Breast epithelium (tissue), 4 donors: ENCODE data around the gene ADSS2. TPM values are rescaled to one million over a fixed set of nuclear protein-coding genes. Genes with fewer than 3 reads are reported as not detected.

Experiments
- DNase-seq, 2 donors: peaks; one replicate each; pipeline ENCODE4 v3.0.0-alpha.2; 2019; ENCODE audit warnings: low spot score in 2 of 2
- H3K27ac ChIP-seq, 2 donors: fragments of 200-600 bp; sonication (generic) in 1 of 2; one replicate each; pipeline ENCODE4 v1.5.1; 2016 to 2019; ENCODE audit warnings: mild to moderate bottlenecking in 1 of 2
- H3K27me3 ChIP-seq, 2 donors: fragments of 200-600 bp; sonication (generic) in 1 of 2; one replicate each; pipeline versions ENCODE4 v1.5.1 to v1.6.0; 2017 to 2019; ENCODE audit warnings: control low read depth in 1 of 2, mild to moderate bottlenecking in 1 of 2
- H3K36me3 ChIP-seq: fragments of 200-600 bp; one replicate; pipeline ENCODE4 v1.5.1; 2019
- H3K4me1 ChIP-seq, 2 donors: fragments of 200-600 bp; sonication (generic); one replicate each; pipeline ENCODE4 v1.5.1; 2016 to 2019; ENCODE audit warnings: control low read depth in 1 of 2
- H3K4me3 ChIP-seq, 3 donors: fragments of 200-600 bp; sonication (generic); 1 replicate in 2 of 3; 2 replicates in 1 of 3; pipeline ENCODE4 v1.5.1; 2016 to 2019; ENCODE audit warnings: mild to moderate bottlenecking in 3 of 3, moderate library complexity in 2 of 3
- H3K9me3 ChIP-seq, 2 donors: fragments of 200-600 bp; sonication (generic) in 1 of 2; one replicate each; pipeline ENCODE4 v1.5.1; 2016 to 2019; ENCODE audit warnings: control low read depth in 1 of 2
- POLR2A ChIP-seq: fragments of 450-650 bp; IDR thresholded peaks from one replicate; pipeline ENCODE4 v1.6.1; 2016; ENCODE audit warnings: antibody characterized with exemption, mild to moderate bottlenecking, moderate library complexity
- POLR2AphosphoS5 ChIP-seq, 3 donors: sonication (generic); formaldehyde crosslinking; IDR thresholded peaks; one replicate each; pipeline ENCODE4 v1.6.1; 2017; ENCODE audit warnings: antibody characterized with exemption in 3 of 3
- intact Hi-C: fragments of 100-400 bp; cut with DNase I; formaldehyde crosslinking; loops from one replicate; pipeline ENCODE4 v1.15.1; 2023; ENCODE audit warnings: low total_unique reads
- total RNA-seq, 3 donors: library from RNA; depleted of rRNA; stranded (reverse); fragments of >200 nt; gene quantifications; one replicate each; pipeline ENCODE4 v1.1.0, GENCODE V29; 2016
- TF ChIP-seq, protein P1 (sequence below), 3 donors: fragments of 450-650 bp; IDR thresholded peaks; one replicate each; pipeline ENCODE4 v1.5.1; 2016 to 2017; ENCODE audit warnings: antibody characterized with exemption in 3 of 3, mild to moderate bottlenecking in 3 of 3, moderate library complexity in 3 of 3

Gene ADSS2
- total RNA-seq, 3 donors from 2014 or later = 26.9 to 66.6 (median 52.8) TPM

DNA sequence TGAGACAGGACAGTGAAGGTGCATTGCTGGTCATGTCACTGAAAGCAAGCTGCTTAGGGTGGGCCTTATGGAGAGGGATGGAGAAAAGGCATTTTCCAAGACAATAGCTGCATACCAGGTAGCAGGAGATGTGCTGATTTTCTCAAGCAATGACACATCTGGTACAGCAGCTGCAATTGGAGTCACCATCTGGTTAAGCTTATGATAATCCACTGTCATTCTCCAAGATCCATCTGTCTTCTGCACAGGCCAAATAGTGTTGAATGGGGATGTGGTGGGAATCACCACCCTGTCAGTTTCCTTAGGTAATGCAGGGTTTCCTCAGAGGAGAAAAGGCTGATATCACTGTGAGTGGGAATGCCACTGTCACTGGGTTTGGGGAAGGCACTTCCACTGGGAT is 54.6 kb downstream of the ADSS2 start:
- TF ChIP-seq POLR2AphosphoS5 (IDR thresholded peaks at IDR 0.05) (no peak), POLR2A (no peak)
- TF ChIP-seq, protein P1, sequence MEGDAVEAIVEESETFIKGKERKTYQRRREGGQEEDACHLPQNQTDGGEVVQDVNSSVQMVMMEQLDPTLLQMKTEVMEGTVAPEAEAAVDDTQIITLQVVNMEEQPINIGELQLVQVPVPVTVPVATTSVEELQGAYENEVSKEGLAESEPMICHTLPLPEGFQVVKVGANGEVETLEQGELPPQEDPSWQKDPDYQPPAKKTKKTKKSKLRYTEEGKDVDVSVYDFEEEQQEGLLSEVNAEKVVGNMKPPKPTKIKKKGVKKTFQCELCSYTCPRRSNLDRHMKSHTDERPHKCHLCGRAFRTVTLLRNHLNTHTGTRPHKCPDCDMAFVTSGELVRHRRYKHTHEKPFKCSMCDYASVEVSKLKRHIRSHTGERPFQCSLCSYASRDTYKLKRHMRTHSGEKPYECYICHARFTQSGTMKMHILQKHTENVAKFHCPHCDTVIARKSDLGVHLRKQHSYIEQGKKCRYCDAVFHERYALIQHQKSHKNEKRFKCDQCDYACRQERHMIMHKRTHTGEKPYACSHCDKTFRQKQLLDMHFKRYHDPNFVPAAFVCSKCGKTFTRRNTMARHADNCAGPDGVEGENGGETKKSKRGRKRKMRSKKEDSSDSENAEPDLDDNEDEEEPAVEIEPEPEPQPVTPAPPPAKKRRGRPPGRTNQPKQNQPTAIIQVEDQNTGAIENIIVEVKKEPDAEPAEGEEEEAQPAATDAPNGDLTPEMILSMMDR (IDR thresholded peaks at IDR 0.05) = no peak
- Histone ChIP-seq H3K4me1 (no peaks in the 10 kb centered on the region), H3K27me3 (no peaks in the 10 kb centered on the region), H3K9me3 (peaks cover 10 to 18% of the 10 kb centered on the region in 2 donors), H3K27ac (no peak overlapping the region), H3K4me3 (no peak overlapping the region), H3K36me3 (no peaks in the 10 kb centered on the region)
- DNase-seq = no peak
- intact Hi-C loops = no loop called here

DNA sequence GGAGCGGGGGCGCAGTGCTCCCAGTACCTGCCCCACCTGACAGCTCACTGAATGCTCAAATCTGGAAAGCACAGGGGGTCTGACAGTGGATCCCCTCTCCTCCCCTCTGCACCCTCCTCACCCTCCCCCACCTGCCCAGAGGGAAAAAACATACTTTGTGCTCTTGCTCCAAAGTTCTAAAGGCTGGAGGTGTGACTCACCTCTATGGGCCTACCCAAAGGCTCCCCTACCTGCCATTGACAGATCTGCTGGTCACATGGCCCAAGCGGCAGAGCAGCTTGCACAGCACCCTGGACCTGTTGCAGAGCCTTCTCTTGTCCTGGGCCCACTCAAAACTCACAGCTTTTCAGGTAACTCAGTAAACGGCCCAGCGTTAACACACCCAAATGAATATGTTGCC is 55.7 kb downstream of the ADSS2 start:
- intact Hi-C loops = no loop called here
- Histone ChIP-seq H3K9me3 (peaks cover 6 to 8% of the 10 kb centered on the region in 2 donors), H3K4me3 (no peak overlapping the region), H3K27me3 (no peaks in the 10 kb centered on the region), H3K36me3 (no peaks in the 10 kb centered on the region), H3K4me1 (no peaks in the 10 kb centered on the region), H3K27ac (no peak overlapping the region)
- no peak for DNase-seq
- TF ChIP-seq, protein P1 (IDR thresholded peaks at IDR 0.05) = no peak
- TF ChIP-seq POLR2AphosphoS5 (IDR thresholded peaks at IDR 0.05) (no peak), POLR2A (no peak)

DNA sequence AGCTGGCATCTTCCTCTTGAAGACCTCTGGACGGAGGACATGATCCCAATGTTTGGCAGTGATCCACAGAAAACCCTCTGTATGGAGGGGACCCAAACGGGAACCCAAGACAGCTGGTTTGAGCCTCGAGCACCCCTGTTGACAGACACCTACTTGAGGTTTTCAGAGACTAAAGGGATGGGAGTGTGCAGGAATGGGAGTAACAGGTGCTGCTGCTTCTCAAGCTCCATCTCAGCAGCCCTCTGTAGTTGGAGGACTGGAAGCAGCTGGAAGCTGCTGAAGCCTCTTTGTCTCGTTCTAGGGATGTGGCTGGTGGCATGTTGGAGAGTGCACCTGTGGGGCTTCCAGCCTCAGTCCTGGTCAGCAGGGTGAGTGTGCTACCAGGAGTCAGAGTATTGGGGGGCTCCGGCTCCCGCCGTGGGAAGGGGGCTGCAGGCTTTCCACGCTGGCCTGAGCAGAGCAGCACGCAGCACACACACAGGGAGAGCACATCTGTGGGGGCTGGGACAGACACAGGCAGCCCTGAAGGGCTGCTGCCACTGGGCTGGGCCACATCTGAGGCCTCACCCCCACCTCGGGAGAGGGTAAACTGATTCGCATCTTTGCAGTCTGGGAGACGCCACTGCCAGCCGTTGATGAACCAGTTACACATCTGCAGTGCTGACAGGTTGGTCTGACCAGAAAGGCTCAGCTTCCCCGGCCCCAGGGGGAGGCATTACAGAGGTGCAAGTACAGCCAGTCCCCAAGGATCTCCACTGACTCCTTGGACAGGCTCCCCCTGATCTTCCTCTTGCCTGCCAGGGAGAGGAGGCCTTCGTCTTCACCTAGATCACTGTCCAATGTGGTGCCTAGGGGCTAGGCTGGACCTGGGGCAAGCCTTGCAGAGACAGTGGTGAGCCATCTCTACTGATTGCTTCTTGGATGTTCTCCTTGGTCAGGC is 56.6 kb downstream of the ADSS2 start:
- no peaks in the 10 kb centered on the region for H3K9me3 ChIP-seq
- no peaks in the 10 kb centered on the region for H3K4me1 ChIP-seq
- DNase-seq = no peak
- intact Hi-C loops = no loop called here
- H3K27me3 ChIP-seq = no peaks in the 10 kb centered on the region
- H3K4me3 ChIP-seq = no peak overlapping the region
- H3K27ac ChIP-seq = peak overlapping the region in 1 of 2 donors; percentile 12
- TF ChIP-seq POLR2AphosphoS5 (IDR thresholded peaks at IDR 0.05) (no peak), POLR2A (no peak)
- TF ChIP-seq, protein P1 (IDR thresholded peaks at IDR 0.05) = no peak
- no peaks in the 10 kb centered on the region for H3K36me3 ChIP-seq

DNA sequence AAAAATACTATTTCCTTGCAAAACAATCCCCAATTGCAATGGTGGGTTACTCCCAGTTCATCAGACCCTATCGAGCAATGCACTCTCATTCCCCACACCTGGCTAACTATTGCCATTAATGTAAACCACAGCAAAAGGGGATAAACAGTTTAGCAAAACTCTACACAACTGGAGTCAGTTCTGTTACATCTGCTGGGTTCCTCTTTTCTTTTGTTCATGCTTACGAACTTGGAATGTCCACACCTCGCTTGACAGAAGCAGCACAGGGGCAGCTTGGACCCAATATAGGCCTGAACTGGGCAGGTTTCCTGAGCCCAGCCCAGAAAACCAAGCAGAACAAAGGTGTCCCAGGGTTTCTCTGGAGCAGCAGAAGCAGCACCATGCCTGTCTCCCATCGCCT is 57.4 kb downstream of the ADSS2 start:
- DNase-seq = no peak
- Histone ChIP-seq H3K4me3 (no peak overlapping the region), H3K9me3 (no peaks in the 10 kb centered on the region), H3K27ac (no peak overlapping the region), H3K36me3 (no peaks in the 10 kb centered on the region), H3K27me3 (no peaks in the 10 kb centered on the region), H3K4me1 (no peaks in the 10 kb centered on the region)
- intact Hi-C loops = no loop called here
- TF ChIP-seq POLR2A (no peak), POLR2AphosphoS5 (IDR thresholded peaks at IDR 0.05) (no peak)
- TF ChIP-seq, protein P1 (IDR thresholded peaks at IDR 0.05) = no peak

DNA sequence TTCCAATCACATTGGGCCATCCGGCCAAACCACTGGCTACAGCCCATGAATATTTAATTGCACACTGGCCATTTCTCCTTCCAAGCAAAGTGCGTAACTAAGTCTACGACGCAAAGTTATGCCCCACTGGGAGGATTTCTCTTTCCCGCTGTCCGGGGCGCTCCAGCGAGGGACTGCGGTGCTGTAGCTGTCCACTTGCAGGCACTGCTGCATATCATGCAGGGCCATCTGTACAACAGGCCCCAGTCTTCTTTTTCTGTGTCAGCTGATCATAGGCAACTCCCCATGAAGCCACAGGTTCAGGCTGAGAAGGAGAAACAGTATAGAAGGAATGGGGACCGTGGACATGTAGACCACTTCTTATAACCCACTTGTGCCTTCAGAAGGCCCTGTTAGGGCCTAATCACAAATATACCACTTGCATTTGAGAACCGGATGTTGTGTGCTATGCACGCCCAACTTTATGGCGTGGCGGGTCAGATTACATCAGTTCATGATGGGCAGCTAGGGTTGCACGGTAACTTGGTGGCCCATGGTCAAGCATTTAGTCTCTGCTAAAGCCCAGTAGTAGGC is 58.0 kb downstream of the ADSS2 start:
- intact Hi-C loops = no loop called here
- H3K4me3 ChIP-seq = no peak overlapping the region
- H3K27me3 ChIP-seq = no peaks in the 10 kb centered on the region
- no peaks in the 10 kb centered on the region for H3K36me3 ChIP-seq
- H3K9me3 ChIP-seq = no peaks in the 10 kb centered on the region
- no peak for DNase-seq
- H3K27ac ChIP-seq = no peak overlapping the region
- TF ChIP-seq, protein P1 (IDR thresholded peaks at IDR 0.05) = no peak
- TF ChIP-seq POLR2AphosphoS5 (IDR thresholded peaks at IDR 0.05) (no peak), POLR2A (no peak)
- no peaks in the 10 kb centered on the region for H3K4me1 ChIP-seq
